Liver (tissue), 9 donors: ENCODE measurements around the gene SPATA1. TPM values are rescaled to one million over a fixed set of nuclear protein-coding genes. Genes with fewer than 3 reads are reported as not detected.
A peak's percentile ranks its signal among the peaks of the same experiment; 100 is the strongest.

Source experiments
- DNase-seq: peaks from one replicate; pipeline ENCODE4 v3.0.0-alpha.2; 2017; ENCODE audit warnings: low spot score
- H3K27ac ChIP-seq, 2 donors: one replicate each; pipeline ENCODE4 v1.7.0; 2013; ENCODE audit warnings: inconsistent platforms in 2 of 2, low read length in 2 of 2, control low read depth in 1 of 2, low read depth in 1 of 2, mild to moderate bottlenecking in 1 of 2
- H3K27me3 ChIP-seq, 4 donors: one replicate each; pipeline versions ENCODE4 v1.6.1 to v1.7.0; 2013; ENCODE audit warnings: low read length in 3 of 4, inconsistent platforms in 1 of 4, mild to moderate bottlenecking in 1 of 4, moderate library complexity in 1 of 4; ENCODE audit not compliant: control insufficient read depth in 4 of 4, insufficient read depth in 4 of 4
- H3K36me3 ChIP-seq, 4 donors: one replicate each; pipeline versions ENCODE4 v1.6.1 to v1.7.0; 2013; ENCODE audit warnings: low read length in 3 of 4, mild to moderate bottlenecking in 3 of 4, low read depth in 1 of 4, moderate library complexity in 1 of 4; ENCODE audit not compliant: control insufficient read depth in 4 of 4, insufficient read depth in 3 of 4
- H3K4me1 ChIP-seq, 4 donors: one replicate each; pipeline versions ENCODE4 v1.6.1 to v1.7.0; 2013; ENCODE audit warnings: low read length in 3 of 4, mild to moderate bottlenecking in 3 of 4, moderate library complexity in 1 of 4; ENCODE audit not compliant: control insufficient read depth in 4 of 4, insufficient read depth in 4 of 4
- H3K4me3 ChIP-seq, 3 donors: one replicate each; pipeline versions ENCODE4 v1.6.1 to v1.7.0; 2013; ENCODE audit warnings: low read length in 3 of 3, control low read depth in 1 of 3, low read depth in 1 of 3, mild to moderate bottlenecking in 1 of 3
- H3K9ac ChIP-seq, 2 donors: one replicate each; pipeline ENCODE4 v1.7.0; 2013; ENCODE audit warnings: low read length in 2 of 2, mild to moderate bottlenecking in 2 of 2, moderate library complexity in 2 of 2, control low read depth in 1 of 2, low read depth in 1 of 2
- H3K9me3 ChIP-seq, 4 donors: one replicate each; pipeline versions ENCODE4 v1.6.1 to v1.7.0; 2013; ENCODE audit warnings: low read length in 3 of 4; ENCODE audit not compliant: control insufficient read depth in 4 of 4
- EGR1 ChIP-seq, 2 donors: IDR thresholded peaks; 2 replicates each; pipeline ENCODE4 v1.6.1; 2016 to 2018; ENCODE audit warnings: antibody characterized with exemption in 2 of 2, low read depth in 2 of 2
- FOXA1 ChIP-seq: IDR thresholded peaks from 2 replicates; pipeline ENCODE4 v1.6.1; 2016; ENCODE audit warnings: antibody characterized with exemption
- FOXA2 ChIP-seq: IDR thresholded peaks from 2 replicates; pipeline ENCODE4 v1.6.1; 2016; ENCODE audit warnings: antibody characterized with exemption
- GABPA ChIP-seq, 2 donors: IDR thresholded peaks in 1 of 2; conservative IDR thresholded peaks in 1 of 2; 2 replicates each; pipeline ENCODE4 v1.6.1; 2016; ENCODE audit warnings: antibody characterized with exemption in 2 of 2, mild to moderate bottlenecking in 1 of 2, moderate library complexity in 1 of 2
- HNF4A ChIP-seq, 2 donors: conservative IDR thresholded peaks; 2 replicates each; pipeline ENCODE4 v1.6.1; 2016; ENCODE audit warnings: antibody characterized with exemption in 2 of 2, mild to moderate bottlenecking in 2 of 2
- HNF4G ChIP-seq: IDR thresholded peaks from 2 replicates; pipeline ENCODE4 v1.6.1; 2016; ENCODE audit warnings: antibody characterized with exemption
- JUND ChIP-seq, 2 donors: IDR thresholded peaks; 2 replicates each; pipeline ENCODE4 v1.6.1; 2016; ENCODE audit warnings: antibody characterized with exemption in 2 of 2
- NR2F2 ChIP-seq: IDR thresholded peaks from 2 replicates; pipeline ENCODE4 v1.6.1; 2016; ENCODE audit warnings: antibody characterized with exemption
- RAD21 ChIP-seq, 2 donors: IDR thresholded peaks; 2 replicates each; pipeline ENCODE4 v1.6.1; 2016; ENCODE audit warnings: antibody characterized with exemption in 2 of 2, mild to moderate bottlenecking in 2 of 2
- RXRA ChIP-seq, 2 donors: IDR thresholded peaks; 2 replicates each; pipeline ENCODE4 v1.6.1; 2017 to 2018; ENCODE audit warnings: antibody characterized with exemption in 2 of 2, mild to moderate bottlenecking in 1 of 2
- SP1 ChIP-seq: IDR thresholded peaks from 2 replicates; pipeline ENCODE4 v1.6.1; 2018; ENCODE audit warnings: antibody characterized with exemption, mild to moderate bottlenecking
- TAF1 ChIP-seq: conservative IDR thresholded peaks from 2 replicates; pipeline ENCODE4 v1.6.1; 2016; ENCODE audit warnings: antibody characterized with exemption, mild to moderate bottlenecking
- YY1 ChIP-seq: IDR thresholded peaks from 2 replicates; pipeline ENCODE4 v1.6.1; 2016; ENCODE audit warnings: antibody characterized with exemption, mild to moderate bottlenecking
- WGBS: extraction: QIAGEN DNeasy Blood & Tissue Kit; methylation state at CpG from one replicate; pipeline ENCODE4 v1.1.7; 2013; 5-methylcytosine and 5-hydroxymethylcytosine counted together
- polyA plus RNA-seq, 2 donors: library from polyadenylated mRNA; stranded (reverse) in 1 of 2; unstranded in 1 of 2; fragments of 200-250 nt in 1 of 2; fragments of >200 nt in 1 of 2; fragmentation: Nextera tagmentation in 1 of 2; extraction: Ambion mirVana in 1 of 2; gene quantifications; one replicate each; pipeline versions ENCODE4 v1.2.1 to v1.2.3, GENCODE V29; 2013 to 2015
- total RNA-seq, 2 donors: library from RNA; depleted of rRNA; stranded (reverse); fragments of >200 nt; gene quantifications; one replicate each; pipeline ENCODE4 v1.2.3, GENCODE V29; 2014
- TF ChIP-seq, protein P1 (sequence below): fragments of 150-350 bp; IDR thresholded peaks from 2 replicates; pipeline ENCODE4 v1.5.1; 2017; ENCODE audit warnings: improper control_type of control experiment, low read depth, low read length; ENCODE audit not compliant: missing input control
- TF ChIP-seq, protein P2 (sequence below): IDR thresholded peaks from 2 replicates; pipeline ENCODE4 v1.6.1; 2016; ENCODE audit warnings: antibody characterized with exemption
- TF ChIP-seq, protein P3 (sequence below): IDR thresholded peaks from 2 replicates; pipeline ENCODE4 v1.6.1; 2016; ENCODE audit warnings: antibody characterized with exemption
- donor health status: healthy.
- donor health status: healthy.
- donor health status: healthy.
- donor health status: healthy.
- donor health status: healthy.

SPATA1 gene
- total and polyA plus RNA-seq, 4 donors, result 0.06 to 2.2 (median 0.54) TPM

DNA sequence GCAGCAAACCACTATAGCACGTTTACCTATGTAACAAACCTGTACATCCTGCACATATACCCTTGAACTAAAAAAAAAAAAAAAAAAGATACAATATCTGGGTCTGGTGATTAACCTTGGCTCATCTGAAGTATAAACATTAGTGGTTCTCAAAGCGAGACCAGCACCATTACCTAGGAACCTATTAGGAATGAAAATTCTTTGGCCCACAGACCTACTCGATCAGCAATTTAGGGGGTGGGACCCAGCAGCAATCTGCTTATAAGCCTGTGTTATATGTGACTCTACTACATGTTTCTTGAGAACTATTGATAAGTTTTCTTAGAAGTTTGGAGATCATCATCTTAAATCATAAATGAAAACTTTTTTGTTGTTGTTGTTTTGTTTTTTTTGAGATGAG lies 9.7 kb upstream of the SPATA1 start (continued):
- TF ChIP-seq, protein P1, sequence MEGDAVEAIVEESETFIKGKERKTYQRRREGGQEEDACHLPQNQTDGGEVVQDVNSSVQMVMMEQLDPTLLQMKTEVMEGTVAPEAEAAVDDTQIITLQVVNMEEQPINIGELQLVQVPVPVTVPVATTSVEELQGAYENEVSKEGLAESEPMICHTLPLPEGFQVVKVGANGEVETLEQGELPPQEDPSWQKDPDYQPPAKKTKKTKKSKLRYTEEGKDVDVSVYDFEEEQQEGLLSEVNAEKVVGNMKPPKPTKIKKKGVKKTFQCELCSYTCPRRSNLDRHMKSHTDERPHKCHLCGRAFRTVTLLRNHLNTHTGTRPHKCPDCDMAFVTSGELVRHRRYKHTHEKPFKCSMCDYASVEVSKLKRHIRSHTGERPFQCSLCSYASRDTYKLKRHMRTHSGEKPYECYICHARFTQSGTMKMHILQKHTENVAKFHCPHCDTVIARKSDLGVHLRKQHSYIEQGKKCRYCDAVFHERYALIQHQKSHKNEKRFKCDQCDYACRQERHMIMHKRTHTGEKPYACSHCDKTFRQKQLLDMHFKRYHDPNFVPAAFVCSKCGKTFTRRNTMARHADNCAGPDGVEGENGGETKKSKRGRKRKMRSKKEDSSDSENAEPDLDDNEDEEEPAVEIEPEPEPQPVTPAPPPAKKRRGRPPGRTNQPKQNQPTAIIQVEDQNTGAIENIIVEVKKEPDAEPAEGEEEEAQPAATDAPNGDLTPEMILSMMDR, result no peak
- TF ChIP-seq JUND (IDR thresholded peaks at IDR 0.05) (no peak), HNF4A (conservative IDR thresholded peaks at IDR 0.05) (no peak)
- TF ChIP-seq, protein P2, sequence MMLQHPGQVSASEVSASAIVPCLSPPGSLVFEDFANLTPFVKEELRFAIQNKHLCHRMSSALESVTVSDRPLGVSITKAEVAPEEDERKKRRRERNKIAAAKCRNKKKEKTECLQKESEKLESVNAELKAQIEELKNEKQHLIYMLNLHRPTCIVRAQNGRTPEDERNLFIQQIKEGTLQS, result no peak

DNA sequence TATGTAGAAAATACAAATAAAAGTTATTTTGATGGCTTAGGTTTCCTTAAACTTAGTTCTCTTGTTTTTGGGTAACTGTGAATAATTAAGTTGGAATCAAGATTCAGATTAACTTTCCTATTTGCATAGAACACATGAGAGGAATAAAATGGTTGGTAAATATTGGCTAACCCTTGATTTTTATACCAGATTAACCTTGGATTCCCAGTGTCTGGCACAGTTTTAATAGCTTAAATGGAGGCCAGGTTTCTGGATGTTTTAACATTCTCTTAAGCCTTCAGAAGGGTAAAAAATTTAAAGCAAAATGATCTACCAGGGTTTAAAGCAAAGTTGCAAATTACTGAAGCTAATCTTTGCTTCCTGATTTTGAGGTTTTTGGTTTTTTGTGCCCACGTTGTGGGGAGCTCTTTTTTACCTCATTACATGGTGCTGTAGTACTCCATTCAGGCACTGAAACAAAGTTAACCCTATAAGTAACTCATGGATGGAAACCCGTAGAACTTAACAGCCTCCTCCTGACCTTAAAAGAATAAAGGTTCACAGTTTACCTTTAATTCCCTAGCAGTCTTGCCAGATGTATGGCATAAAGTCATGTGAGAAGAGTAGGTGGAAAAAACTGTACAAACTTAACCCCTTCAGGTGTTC lies 8.4 kb upstream of the SPATA1 start:
- TF ChIP-seq TAF1 (no peak), JUND (IDR thresholded peaks at IDR 0.05) (no peak), FOXA2 (peak; percentile 21), YY1 (peak; percentile 74), RAD21 (IDR thresholded peaks at IDR 0.05) (no peak)
- peaks cover 9 to 43% (median 30%) of the 10 kb centered on the region in 4 donors for H3K4me1 ChIP-seq
- no peak overlapping the region for H3K4me3 ChIP-seq
- peak overlapping the region in 1 of 2 donors; percentile 28 for H3K27ac ChIP-seq
- no peaks in the 10 kb centered on the region for H3K9me3 ChIP-seq
- DNase-seq, result no peak
- 42% methylated on average over 2 of the region's 2 CpGs for WGBS
- no peaks in the 10 kb centered on the region for H3K27me3 ChIP-seq
- H3K36me3 ChIP-seq, result peaks cover 5 to 43% (median 28%) of the 10 kb centered on the region in 4 donors
- H3K9ac ChIP-seq, result no peak overlapping the region

DNA sequence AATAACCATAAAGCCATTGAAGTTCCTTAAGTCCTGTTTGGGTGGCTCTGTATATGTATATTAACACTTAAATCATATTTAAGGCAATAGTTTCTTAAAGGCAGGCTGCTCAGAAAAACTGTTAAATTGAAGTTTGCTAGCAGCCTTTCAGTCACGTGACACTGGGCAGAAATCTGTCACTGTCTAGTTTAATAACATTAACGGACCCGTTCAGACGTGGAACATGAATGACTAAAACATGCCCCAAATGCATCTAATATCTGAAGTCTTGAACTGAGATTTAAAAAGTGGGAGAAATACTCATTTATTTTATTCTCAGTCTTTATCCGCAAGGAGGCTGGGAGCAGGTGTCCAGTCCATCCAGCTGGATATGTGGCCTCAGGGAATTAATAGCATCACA lies 3.3 kb upstream of the SPATA1 start:
- WGBS, result 71% methylated on average over 5 of the region's 5 CpGs
- no peaks in the 10 kb centered on the region for H3K27me3 ChIP-seq
- no peaks in the 10 kb centered on the region for H3K9me3 ChIP-seq
- no peak overlapping the region for H3K4me3 ChIP-seq
- no peak overlapping the region for H3K27ac ChIP-seq
- TF ChIP-seq EGR1 (IDR thresholded peaks at IDR 0.05; ENCODE audit: low read depth in 2 of 2) (no peak), RAD21 (IDR thresholded peaks at IDR 0.05) (no peak), HNF4G (no peak), GABPA (IDR thresholded peaks at IDR 0.05 in 1 of 2, conservative IDR thresholded peaks at IDR 0.05 in 1 of 2) (no peak), NR2F2 (no peak), YY1 (no peak), FOXA1 (no peak), JUND (IDR thresholded peaks at IDR 0.05) (no peak), RXRA (IDR thresholded peaks at IDR 0.05) (no peak), TAF1 (no peak), SP1 (no peak)
- TF ChIP-seq, protein P1, result no peak
- TF ChIP-seq, protein P2, result no peak
- TF ChIP-seq, protein P3, sequence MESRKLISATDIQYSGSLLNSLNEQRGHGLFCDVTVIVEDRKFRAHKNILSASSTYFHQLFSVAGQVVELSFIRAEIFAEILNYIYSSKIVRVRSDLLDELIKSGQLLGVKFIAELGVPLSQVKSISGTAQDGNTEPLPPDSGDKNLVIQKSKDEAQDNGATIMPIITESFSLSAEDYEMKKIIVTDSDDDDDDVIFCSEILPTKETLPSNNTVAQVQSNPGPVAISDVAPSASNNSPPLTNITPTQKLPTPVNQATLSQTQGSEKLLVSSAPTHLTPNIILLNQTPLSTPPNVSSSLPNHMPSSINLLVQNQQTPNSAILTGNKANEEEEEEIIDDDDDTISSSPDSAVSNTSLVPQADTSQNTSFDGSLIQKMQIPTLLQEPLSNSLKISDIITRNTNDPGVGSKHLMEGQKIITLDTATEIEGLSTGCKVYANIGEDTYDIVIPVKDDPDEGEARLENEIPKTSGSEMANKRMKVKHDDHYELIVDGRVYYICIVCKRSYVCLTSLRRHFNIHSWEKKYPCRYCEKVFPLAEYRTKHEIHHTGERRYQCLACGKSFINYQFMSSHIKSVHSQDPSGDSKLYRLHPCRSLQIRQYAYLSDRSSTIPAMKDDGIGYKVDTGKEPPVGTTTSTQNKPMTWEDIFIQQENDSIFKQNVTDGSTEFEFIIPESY, result no peak
- peaks cover 5 to 52% (median 31%) of the 10 kb centered on the region in 4 donors for H3K4me1 ChIP-seq
- H3K9ac ChIP-seq, result no peak overlapping the region
- H3K36me3 ChIP-seq, result peaks cover 7 to 21% (median 12%) of the 10 kb centered on the region in 4 donors
- no peak for DNase-seq
